Frontal cortex (tissue), 4 donors: ENCODE data around the gene E2F2. TPM values are rescaled to one million over a fixed set of nuclear protein-coding genes. Genes with fewer than 3 reads are reported as not detected.

Source experiments
- DNase-seq, 2 donors: peaks; one replicate each; pipeline ENCODE4 v3.0.0; 2012; ENCODE audit warnings: low spot score in 2 of 2
- FAIRE-seq: peaks from 2 replicates; lab custom pipeline; 2012; peaks lifted over from hg19 to GRCh38; lab: Jason Lieb, UNC
- total RNA-seq: library from RNA; depleted of rRNA; stranded (reverse); fragments of >200 nt; gene quantifications from one replicate; pipeline ENCODE4 v1.2.3, GENCODE V29; 2014
- donor health status: control.
- donor health status: control.
- donor health status: control.

Gene E2F2
- 1.2 TPM for total RNA-seq

GRCh38 chr1:23530747-23531561 lies at the start of gene E2F2:
Gene E2F2 (minus strand): TSS chr1:23531233. CDS start chr1:23530793, 440 bp downstream.
- FAIRE-seq (no peak), DNase-seq (peak; percentile 88 to 99)

- FAIRE-seq, result no peak
- no peak for DNase-seq
Measured at GRCh38 chr1:23578997-23579363, 47.9 kb upstream of the E2F2 start.

- FAIRE-seq (no peak), DNase-seq (no peak)
Measured at GRCh38 chr1:23578311-23578996, 47.4 kb upstream of the E2F2 start.

GRCh38 chr1:23577056-23578004 lies 46.3 kb upstream of the E2F2 start:
- no peak for FAIRE-seq
- DNase-seq, result peak in 1 of 2 donors; percentile 43

- no peak for FAIRE-seq
Measured at GRCh38 chr1:23576338-23577055, 45.5 kb upstream of the E2F2 start.

GRCh38 chr1:23575226-23575810 lies 44.3 kb upstream of the E2F2 start:
- DNase-seq (no peak), FAIRE-seq (no peak)

More at GRCh38 chr1:23576338-23577055, 45.5 kb upstream of the E2F2 start:
- no peak for DNase-seq

GRCh38 chr1:23574265-23574754 lies 43.3 kb upstream of the E2F2 start:
- FAIRE-seq, result no peak
- DNase-seq, result no peak

- FAIRE-seq, result no peak
- no peak for DNase-seq
Measured at GRCh38 chr1:23573574-23574182, 42.6 kb upstream of the E2F2 start.

- no peak for DNase-seq
- no peak for FAIRE-seq
Measured at GRCh38 chr1:23571465-23571864, 40.4 kb upstream of the E2F2 start.

- FAIRE-seq (no peak), DNase-seq (no peak)
Measured at GRCh38 chr1:23570001-23570691, 39.1 kb upstream of the E2F2 start.

- FAIRE-seq, result no peak
Measured at GRCh38 chr1:23568608-23569383, 37.8 kb upstream of the E2F2 start.

GRCh38 chr1:23567996-23568607 lies 37.1 kb upstream of the E2F2 start:
- DNase-seq (peak; percentile 46 to 81), FAIRE-seq (no peak)

More at GRCh38 chr1:23568608-23569383, 37.8 kb upstream of the E2F2 start:
- no peak for DNase-seq

GRCh38 chr1:23567629-23567995 lies 36.6 kb upstream of the E2F2 start:
- no peak for FAIRE-seq
- no peak for DNase-seq

GRCh38 chr1:23566304-23566703 lies 35.3 kb upstream of the E2F2 start:
- FAIRE-seq (no peak), DNase-seq (peak in 1 of 2 donors; percentile 7)

- peak in 1 of 2 donors; percentile 7 for DNase-seq
- FAIRE-seq, result no peak
Measured at GRCh38 chr1:23565776-23566175, 34.7 kb upstream of the E2F2 start.

- DNase-seq (no peak), FAIRE-seq (no peak)
Measured at GRCh38 chr1:23564529-23565122, 33.6 kb upstream of the E2F2 start.
